ENCODE data around the gene ELMO1. TPM values are rescaled to one million over a fixed set of nuclear protein-coding genes. Genes with fewer than 3 reads are reported as not detected.

Gene ELMO1
- total RNA-seq, 1 donor from 2014 or later = 11.9 TPM

GRCh38 chr7:36937754-36938563 is 510.7 kb downstream of the ELMO1 start:
- ATAC-seq (ENCODE audit: poor library complexity) (no peak), DNase-seq (no peak)
- intact Hi-C loops (cut with DNase I) = no loop called here

- no peak for DNase-seq
- intact Hi-C loops (cut with DNase I) = no loop called here
- ATAC-seq (ENCODE audit: poor library complexity) = no peak
Measured at GRCh38 chr7:36931892-36932291, 516.8 kb downstream of the ELMO1 start.

GRCh38 chr7:36929791-36930190 is 518.9 kb downstream of the ELMO1 start:
- intact Hi-C loops (cut with DNase I) = no loop called here
- no peak for DNase-seq
- no peak for ATAC-seq (ENCODE audit: poor library complexity)

- intact Hi-C loops (cut with DNase I) = no loop called here
- no peak for DNase-seq
- no peak for ATAC-seq (ENCODE audit: poor library complexity)
Measured at GRCh38 chr7:36928718-36929117, 519.9 kb downstream of the ELMO1 start.

- intact Hi-C loops (cut with DNase I) = no loop called here
- no peak for DNase-seq
Measured at GRCh38 chr7:36928311-36928710, 520.4 kb downstream of the ELMO1 start.

GRCh38 chr7:36925691-36926090 is 523.0 kb downstream of the ELMO1 start:
- ATAC-seq (ENCODE audit: poor library complexity) = no peak
- DNase-seq = no peak
- intact Hi-C loops (cut with DNase I) = no loop called here

More at GRCh38 chr7:36928311-36928710, 520.4 kb downstream of the ELMO1 start:
- no peak for ATAC-seq (ENCODE audit: poor library complexity)

GRCh38 chr7:36925207-36925606 is 523.5 kb downstream of the ELMO1 start:
- intact Hi-C loops (cut with DNase I) = no loop called here
- DNase-seq = no peak
- ATAC-seq (ENCODE audit: poor library complexity) = no peak

- no peak for DNase-seq
- intact Hi-C loops (cut with DNase I) = no loop called here
- ATAC-seq (ENCODE audit: poor library complexity) = no peak
Measured at GRCh38 chr7:36923943-36924436, 524.7 kb downstream of the ELMO1 start.

- intact Hi-C loops (cut with DNase I) = no loop called here
- DNase-seq (no peak), ATAC-seq (ENCODE audit: poor library complexity) (no peak)
Measured at GRCh38 chr7:36923185-36923584, 525.5 kb downstream of the ELMO1 start.

- intact Hi-C loops (cut with DNase I) = no loop called here
- ATAC-seq (ENCODE audit: poor library complexity) (no peak), DNase-seq (no peak)
Measured at GRCh38 chr7:36920433-36920832, 528.2 kb downstream of the ELMO1 start.

- ATAC-seq (ENCODE audit: poor library complexity) (no peak), DNase-seq (no peak)
- intact Hi-C loops (cut with DNase I) = no loop called here
Measured at GRCh38 chr7:36919738-36920137, 528.9 kb downstream of the ELMO1 start.

GRCh38 chr7:36918591-36918990 is 530.1 kb downstream of the ELMO1 start:
- DNase-seq (no peak), ATAC-seq (ENCODE audit: poor library complexity) (no peak)
- intact Hi-C loops (cut with DNase I) = no loop called here

- DNase-seq (no peak), ATAC-seq (ENCODE audit: poor library complexity) (no peak)
- intact Hi-C loops (cut with DNase I) = no loop called here
Measured at GRCh38 chr7:36916619-36917018, 532.0 kb downstream of the ELMO1 start.

GRCh38 chr7:36916116-36916515 is 532.5 kb downstream of the ELMO1 start:
- no peak for DNase-seq
- no peak for ATAC-seq (ENCODE audit: poor library complexity)

GRCh38 chr7:36911788-36912187 is 536.9 kb downstream of the ELMO1 start:
- intact Hi-C loops (cut with DNase I) = no loop called here
- DNase-seq (no peak), ATAC-seq (ENCODE audit: poor library complexity) (no peak)

More at GRCh38 chr7:36916116-36916515, 532.5 kb downstream of the ELMO1 start:
- intact Hi-C loops (cut with DNase I) = no loop called here

GRCh38 chr7:36910859-36911258 is 537.8 kb downstream of the ELMO1 start:
- DNase-seq (no peak), ATAC-seq (ENCODE audit: poor library complexity) (no peak)
- intact Hi-C loops (cut with DNase I) = no loop called here

GRCh38 chr7:36910401-36910800 is 538.3 kb downstream of the ELMO1 start:
- intact Hi-C loops (cut with DNase I) = no loop called here
- DNase-seq (no peak), ATAC-seq (ENCODE audit: poor library complexity) (no peak)

- DNase-seq = no peak
- ATAC-seq (ENCODE audit: poor library complexity) = no peak
- intact Hi-C loops (cut with DNase I) = no loop called here
Measured at GRCh38 chr7:36906956-36907635, 541.6 kb downstream of the ELMO1 start.

- intact Hi-C loops (cut with DNase I) = no loop called here
- ATAC-seq (ENCODE audit: poor library complexity) = no peak
- DNase-seq = no peak
Measured at GRCh38 chr7:36906448-36906847, 542.2 kb downstream of the ELMO1 start.

GRCh38 chr7:36905841-36906240 is 542.8 kb downstream of the ELMO1 start:
- no peak for DNase-seq
- intact Hi-C loops (cut with DNase I) = no loop called here
- no peak for ATAC-seq (ENCODE audit: poor library complexity)
